Measurements from ENCODE around the gene MTHFD2. TPM values are rescaled to one million over a fixed set of nuclear protein-coding genes. Genes with fewer than 3 reads are reported as not detected.

Gene MTHFD2
- total and polyA plus RNA-seq, 8 donors: 10.2 to 288 (median 26.8) TPM

DNA sequence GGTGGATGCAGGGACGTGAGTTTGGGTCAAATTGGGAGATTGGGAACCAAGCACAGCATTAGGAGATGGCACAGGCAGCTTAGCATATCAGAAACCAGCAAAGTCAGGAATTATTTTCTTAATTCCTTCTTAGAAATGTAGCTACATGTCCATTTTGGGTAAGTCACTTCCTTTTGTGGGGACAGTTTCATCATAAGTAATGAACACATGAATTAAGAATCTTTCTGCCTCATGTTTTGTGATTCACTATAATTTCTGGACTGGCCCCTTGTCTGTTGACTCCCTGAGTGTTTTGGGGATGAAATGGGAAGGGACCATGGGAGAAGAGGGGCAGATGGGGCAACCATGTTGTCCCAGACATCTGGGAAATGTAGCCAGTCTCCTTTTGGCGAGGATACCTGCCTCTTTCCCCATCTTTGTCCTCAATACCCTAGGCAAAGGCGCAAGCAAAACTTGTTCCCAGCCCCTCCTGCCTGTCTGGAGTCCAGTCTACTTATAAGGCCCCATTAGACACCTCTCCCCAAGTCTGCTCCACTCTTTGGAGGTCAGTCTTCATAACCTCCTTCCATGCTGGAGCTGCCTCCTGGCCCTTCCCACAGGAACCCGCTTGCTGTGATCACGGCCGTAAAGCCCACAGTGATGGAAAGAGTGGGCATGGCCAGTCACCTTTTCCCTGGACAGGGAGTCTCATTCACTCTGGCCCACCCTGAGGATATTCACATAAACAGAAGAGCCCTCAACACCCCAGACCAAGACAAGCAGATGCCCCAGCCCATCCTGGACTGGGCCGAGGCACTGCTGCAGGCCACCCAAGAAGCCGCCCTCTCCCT, 25.7 kb downstream of the MTHFD2 start:
- no peaks in the 10 kb centered on the region for H3K27me3 ChIP-seq
- no peak for ATAC-seq
- WGBS, 2 donors: 92 to 95% methylated on average over 8 of the region's 8 CpGs
- no peak for FAIRE-seq
- no peak for DNase-seq
- H3K27ac ChIP-seq: no peak overlapping the region
- TF ChIP-seq, protein P1, sequence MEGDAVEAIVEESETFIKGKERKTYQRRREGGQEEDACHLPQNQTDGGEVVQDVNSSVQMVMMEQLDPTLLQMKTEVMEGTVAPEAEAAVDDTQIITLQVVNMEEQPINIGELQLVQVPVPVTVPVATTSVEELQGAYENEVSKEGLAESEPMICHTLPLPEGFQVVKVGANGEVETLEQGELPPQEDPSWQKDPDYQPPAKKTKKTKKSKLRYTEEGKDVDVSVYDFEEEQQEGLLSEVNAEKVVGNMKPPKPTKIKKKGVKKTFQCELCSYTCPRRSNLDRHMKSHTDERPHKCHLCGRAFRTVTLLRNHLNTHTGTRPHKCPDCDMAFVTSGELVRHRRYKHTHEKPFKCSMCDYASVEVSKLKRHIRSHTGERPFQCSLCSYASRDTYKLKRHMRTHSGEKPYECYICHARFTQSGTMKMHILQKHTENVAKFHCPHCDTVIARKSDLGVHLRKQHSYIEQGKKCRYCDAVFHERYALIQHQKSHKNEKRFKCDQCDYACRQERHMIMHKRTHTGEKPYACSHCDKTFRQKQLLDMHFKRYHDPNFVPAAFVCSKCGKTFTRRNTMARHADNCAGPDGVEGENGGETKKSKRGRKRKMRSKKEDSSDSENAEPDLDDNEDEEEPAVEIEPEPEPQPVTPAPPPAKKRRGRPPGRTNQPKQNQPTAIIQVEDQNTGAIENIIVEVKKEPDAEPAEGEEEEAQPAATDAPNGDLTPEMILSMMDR (IDR thresholded peaks at IDR 0.05): no peak
- peaks cover 0 to 7% (median 6%) of the 10 kb centered on the region in 3 donors for H3K4me1 ChIP-seq
- H3K4me3 ChIP-seq: no peak overlapping the region
- H3K36me3 ChIP-seq: no peaks in the 10 kb centered on the region
- H3K9me3 ChIP-seq: no peaks in the 10 kb centered on the region
- intact Hi-C loops (cut with DNase I): no loop called here

DNA sequence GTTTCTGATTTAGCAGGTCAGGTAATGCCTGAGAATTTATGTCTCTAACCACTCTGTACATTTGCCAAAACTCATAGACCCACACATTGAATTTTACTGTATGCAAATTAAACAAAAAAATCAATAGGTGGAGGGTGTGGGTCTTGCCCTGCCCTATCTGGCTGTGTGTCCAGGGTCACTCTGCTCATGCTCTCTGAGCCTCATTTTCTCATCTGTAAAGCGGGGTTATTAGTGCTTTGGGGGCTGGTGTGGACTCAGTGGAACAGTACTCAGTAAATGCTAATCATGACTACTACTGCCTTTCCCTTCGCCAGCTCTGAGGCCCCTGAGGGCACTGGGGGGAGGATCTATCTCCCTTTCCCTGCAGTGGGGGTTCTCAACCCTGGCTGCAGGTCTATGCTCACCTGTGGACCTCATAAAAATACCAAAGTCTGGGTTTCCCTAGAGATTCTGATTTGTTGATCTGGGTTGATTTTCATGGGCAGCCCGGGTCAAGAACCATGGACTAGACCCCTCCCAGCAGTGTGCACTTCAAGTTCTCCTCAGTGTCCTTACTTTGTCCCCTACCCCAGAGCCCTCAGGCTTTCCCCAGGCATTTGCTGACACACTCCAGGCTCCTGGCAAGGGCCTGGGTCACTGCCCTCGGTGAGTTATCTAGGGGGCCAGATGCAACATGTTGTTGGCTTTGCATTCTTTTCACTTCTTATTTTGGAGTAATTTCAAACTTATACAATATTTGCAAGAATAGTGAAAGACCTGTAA, 27.5 kb downstream of the MTHFD2 start:
- FAIRE-seq: no peak
- WGBS, 2 donors: 62 to 69% methylated on average over 4 of the region's 4 CpGs
- Histone ChIP-seq H3K27ac (no peak overlapping the region), H3K27me3 (no peaks in the 10 kb centered on the region), H3K4me3 (no peak overlapping the region), H3K4me1 (peaks cover 0 to 7% (median 6%) of the 10 kb centered on the region in 3 donors), H3K36me3 (no peaks in the 10 kb centered on the region), H3K9me3 (no peaks in the 10 kb centered on the region)
- no peak for DNase-seq
- ATAC-seq: peak in 3 of 4 donors; percentile 15 to 34 (median 28)
- intact Hi-C loops (cut with DNase I): no loop called here
- TF ChIP-seq, protein P1 (IDR thresholded peaks at IDR 0.05): no peak

DNA sequence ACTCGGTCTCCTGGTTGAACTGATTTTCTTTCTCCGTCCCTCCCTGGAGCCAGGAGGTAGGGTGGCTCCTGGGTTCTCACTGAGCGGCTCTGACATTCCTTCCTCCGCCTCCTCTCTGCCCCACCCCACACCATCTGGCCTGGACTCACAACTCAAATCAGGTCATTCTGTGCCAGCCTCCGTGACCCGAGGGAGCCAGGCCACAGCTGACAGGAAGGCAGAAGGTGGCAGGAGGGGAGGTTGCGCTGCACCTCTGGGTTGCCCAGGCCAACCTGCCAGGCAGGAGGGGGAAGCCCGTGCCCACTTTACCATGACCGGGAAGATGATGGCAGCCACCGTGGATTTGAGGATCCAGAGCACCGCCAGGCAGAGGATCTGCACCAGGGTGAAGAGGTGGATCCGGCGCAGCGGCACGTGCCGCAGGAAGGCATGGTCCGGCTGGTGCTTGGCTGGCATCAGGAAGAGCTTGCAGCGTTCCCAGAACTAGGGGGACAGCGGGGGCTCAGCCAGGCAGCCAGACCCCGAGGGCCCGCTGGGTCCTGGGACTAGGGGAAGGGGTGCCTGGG, 28.3 kb downstream of the MTHFD2 start:
- Histone ChIP-seq H3K36me3 (no peaks in the 10 kb centered on the region), H3K27ac (no peak overlapping the region), H3K4me1 (peaks cover 0 to 7% (median 6%) of the 10 kb centered on the region in 3 donors), H3K9me3 (no peaks in the 10 kb centered on the region), H3K4me3 (no peak overlapping the region), H3K27me3 (no peaks in the 10 kb centered on the region)
- WGBS, 2 donors: 49 to 61% methylated on average over 21 of the region's 21 CpGs
- FAIRE-seq (no peak), DNase-seq (peak; percentile 47 to 80 (median 70)), ATAC-seq (peak; percentile 85 to 95 (median 90))
- intact Hi-C loops (cut with DNase I): no loop called here
- TF ChIP-seq, protein P1 (IDR thresholded peaks at IDR 0.05): no peak

DNA sequence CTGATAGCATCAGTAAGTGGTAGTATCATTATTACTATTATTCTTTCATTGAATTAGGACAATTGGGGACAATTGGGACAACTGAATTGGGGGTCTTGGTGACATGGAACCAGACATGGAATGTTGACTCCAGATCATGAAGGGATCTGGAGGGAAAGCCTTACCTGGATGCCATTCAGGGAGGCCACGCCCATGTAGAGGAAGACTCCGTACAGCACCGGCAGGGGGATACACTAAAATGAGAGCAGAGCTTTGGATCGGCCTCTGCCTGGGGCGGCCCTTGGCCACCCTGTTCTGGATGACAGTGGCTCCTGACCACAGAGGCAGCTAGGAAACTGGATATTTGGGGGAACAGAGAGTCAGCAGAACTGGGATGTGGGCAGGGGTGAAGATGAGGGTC, 29.2 kb downstream of the MTHFD2 start:
- intact Hi-C loops (cut with DNase I): no loop called here
- no peak for FAIRE-seq
- Histone ChIP-seq H3K36me3 (no peaks in the 10 kb centered on the region), H3K4me3 (no peak overlapping the region), H3K27ac (no peak overlapping the region), H3K27me3 (no peaks in the 10 kb centered on the region), H3K9me3 (no peaks in the 10 kb centered on the region), H3K4me1 (peaks cover 0 to 7% (median 6%) of the 10 kb centered on the region in 3 donors)
- TF ChIP-seq, protein P1 (IDR thresholded peaks at IDR 0.05): no peak
- 93 to 96% methylated on average over 5 of the region's 5 CpGs for WGBS, 2 donors
- DNase-seq: no peak
- no peak for ATAC-seq
